OCI-LY1 (cell line): ENCODE data around the gene F8A3.
"Not testable (repeated sequence)": the region's sequence is repeated elsewhere in the genome, so short reads cannot be mapped to it uniquely, and the experiment has no call there.

Experiments
- H2AFZ ChIP-seq: fragments of 200-600 bp; sonication (generic), shearing (Covaris generic); 2 replicates; pipeline ENCODE4 v1.6.0; 2014; ENCODE audit warnings: antibody characterized with exemption, mild to moderate bottlenecking, low read length
- H3F3A ChIP-seq: fragments of 200-600 bp; sonication (generic), shearing (Covaris generic); 2 replicates; pipeline ENCODE4 v1.6.0; 2014; ENCODE audit warnings: mild to moderate bottlenecking, antibody characterized with exemption, low read length, moderate library complexity; ENCODE audit not compliant: insufficient read depth
- H3K27ac ChIP-seq: fragments of 200-600 bp; sonication (generic); 2 replicates; pipeline ENCODE4 v1.5.1; 2014; ENCODE audit warnings: low read length, mixed run types, mild to moderate bottlenecking, low read depth; ENCODE audit not compliant: poor library complexity, severe bottlenecking
- H3K27me3 ChIP-seq: fragments of 200-600 bp; sonication (generic); 2 replicates; pipeline ENCODE4 v1.6.0; 2014; ENCODE audit warnings: antibody characterized with exemption, mild to moderate bottlenecking, low read length, moderate library complexity; ENCODE audit not compliant: insufficient read depth
- H3K36me3 ChIP-seq: fragments of 200-600 bp; sonication (generic); 2 replicates; pipeline ENCODE4 v1.6.1; 2014; ENCODE audit warnings: mild to moderate bottlenecking, antibody characterized with exemption, low read length, moderate library complexity, mixed read lengths; ENCODE audit not compliant: insufficient read depth
- H3K4me1 ChIP-seq: fragments of 200-600 bp; sonication (generic); 2 replicates; pipeline ENCODE4 v1.5.1; 2014; ENCODE audit warnings: mild to moderate bottlenecking, low read length, moderate library complexity; ENCODE audit not compliant: insufficient read depth, severe bottlenecking
- H3K4me2 ChIP-seq: fragments of 200-600 bp; sonication (generic), shearing (Covaris generic); 2 replicates; pipeline ENCODE4 v1.6.1; 2014; ENCODE audit warnings: low read length
- H3K4me3 ChIP-seq: fragments of 200-600 bp; sonication (generic); 2 replicates; pipeline ENCODE4 v1.5.1; 2014; ENCODE audit warnings: low read length, low read depth, mild to moderate bottlenecking, mixed read lengths; ENCODE audit not compliant: poor library complexity, severe bottlenecking
- H3K79me2 ChIP-seq: fragments of 200-600 bp; shearing (Covaris generic); 2 replicates; pipeline ENCODE4 v1.6.1; 2016; ENCODE audit warnings: mixed run types, low read length, mixed read lengths; ENCODE audit not compliant: insufficient read depth
- H3K9ac ChIP-seq: fragments of 200-600 bp; sonication (generic), shearing (Covaris generic); 2 replicates; pipeline ENCODE4 v1.6.1; 2014; ENCODE audit warnings: mild to moderate bottlenecking, low read length, mixed read lengths
- H3K9me2 ChIP-seq: fragments of 200-600 bp; sonication (generic), shearing (Covaris generic); 2 replicates; pipeline ENCODE4 v1.6.1; 2014; ENCODE audit warnings: low read depth, mild to moderate bottlenecking, low read length, mixed read lengths
- H3K9me3 ChIP-seq: fragments of 200-600 bp; shearing (Covaris generic); 2 replicates; pipeline ENCODE4 v1.6.1; 2014; ENCODE audit warnings: low read length, mixed read lengths
- H4K20me1 ChIP-seq: fragments of 200-600 bp; sonication (generic), shearing (Covaris generic); 2 replicates; pipeline ENCODE4 v1.6.0; 2016; ENCODE audit warnings: mild to moderate bottlenecking, low read length; ENCODE audit not compliant: insufficient read depth
- CTCF ChIP-seq: fragments of 200-600 bp; sonication (generic), shearing (Covaris generic); IDR thresholded peaks from 2 replicates; pipeline ENCODE4 v1.5.1; 2017; ENCODE audit warnings: mild to moderate bottlenecking, antibody characterized with exemption, low read length, moderate library complexity, mixed read lengths
- EZH2 ChIP-seq: fragments of 200-600 bp; sonication (generic), shearing (Covaris generic); IDR thresholded peaks from 2 replicates; pipeline ENCODE4 v1.8.0; 2017; ENCODE audit warnings: borderline replicate concordance, mixed run types, mild to moderate bottlenecking, antibody characterized with exemption, low read length, moderate library complexity, mixed read lengths

The F8A3 gene

GRCh38 chrX:155458471-155458870 lies at the start of gene F8A3:
Gene F8A3 (minus strand): TSS chrX:155458620. CDS start chrX:155458600, 20 bp downstream.
- not testable (repeated sequence) for H3K4me3 ChIP-seq, H3K79me2 ChIP-seq, H2AFZ ChIP-seq, H3K4me2 ChIP-seq, H4K20me1 ChIP-seq, H3K36me3 ChIP-seq, H3K4me1 ChIP-seq, H3K9ac ChIP-seq, H3F3A ChIP-seq, H3K9me3 ChIP-seq, H3K9me2 ChIP-seq, H3K27ac ChIP-seq, H3K27me3 ChIP-seq

- Histone ChIP-seq H3K9me3 (no peaks in the 10 kb centered on the region), H3K9me2 (no peaks in the 10 kb centered on the region), H3K36me3 (no peaks in the 10 kb centered on the region), H3K4me2 (no peak overlapping the region), H3K4me1 (no peaks in the 10 kb centered on the region), H4K20me1 (no peaks in the 10 kb centered on the region), H3K4me3 (no peak overlapping the region), H2AFZ (no peak overlapping the region), H3K9ac (no peak overlapping the region), H3F3A (no peaks in the 10 kb centered on the region), H3K27me3 (no peaks in the 10 kb centered on the region), H3K79me2 (no peaks in the 10 kb centered on the region), H3K27ac (no peak overlapping the region)
- TF ChIP-seq CTCF (no peak), EZH2 (no peak)
Measured at GRCh38 chrX:155505296-155505695, 46.9 kb upstream of the F8A3 start.

- not testable (repeated sequence) for H3K79me2 ChIP-seq, H3K9ac ChIP-seq
Measured at GRCh38 chrX:155495134-155495533, 36.7 kb upstream of the F8A3 start.

GRCh38 chrX:155491421-155491820 lies 33.0 kb upstream of the F8A3 start:
- not testable (repeated sequence) for H3K36me3 ChIP-seq, H2AFZ ChIP-seq, H3K9me2 ChIP-seq, H3K4me2 ChIP-seq, H3K79me2 ChIP-seq, H3K27ac ChIP-seq, H4K20me1 ChIP-seq, H3K9ac ChIP-seq, H3K27me3 ChIP-seq, H3F3A ChIP-seq, H3K4me1 ChIP-seq, H3K4me3 ChIP-seq, H3K9me3 ChIP-seq

More at GRCh38 chrX:155495134-155495533, 36.7 kb upstream of the F8A3 start:
- H3K9me2 ChIP-seq, H3K4me2 ChIP-seq, H3K36me3 ChIP-seq, H3K9me3 ChIP-seq, H3K27me3 ChIP-seq, H3K4me1 ChIP-seq, H3K4me3 ChIP-seq, H2AFZ ChIP-seq, H4K20me1 ChIP-seq, H3F3A ChIP-seq, H3K27ac ChIP-seq: not testable (repeated sequence)

GRCh38 chrX:155477136-155477535 lies 18.7 kb upstream of the F8A3 start:
- not testable (repeated sequence) for H3K27me3 ChIP-seq, H3K79me2 ChIP-seq, H3K36me3 ChIP-seq, H3K9ac ChIP-seq, H3K4me1 ChIP-seq, H3F3A ChIP-seq, H4K20me1 ChIP-seq, H3K4me3 ChIP-seq, H3K9me3 ChIP-seq, H3K9me2 ChIP-seq, H3K4me2 ChIP-seq, H2AFZ ChIP-seq, H3K27ac ChIP-seq

GRCh38 chrX:155466269-155466938 lies 8.0 kb upstream of the F8A3 start:
- H3F3A ChIP-seq, H3K79me2 ChIP-seq, H3K9me2 ChIP-seq, H2AFZ ChIP-seq, H3K9me3 ChIP-seq, H3K27me3 ChIP-seq, H3K9ac ChIP-seq, H3K27ac ChIP-seq, H3K4me2 ChIP-seq, H3K4me1 ChIP-seq, H4K20me1 ChIP-seq, H3K36me3 ChIP-seq, H3K4me3 ChIP-seq: not testable (repeated sequence)

GRCh38 chrX:155460501-155460900 lies 2.1 kb upstream of the F8A3 start:
- not testable (repeated sequence) for H3K36me3 ChIP-seq, H3K9ac ChIP-seq, H3K4me3 ChIP-seq, H3K79me2 ChIP-seq, H3K27ac ChIP-seq, H2AFZ ChIP-seq, H3K9me2 ChIP-seq, H4K20me1 ChIP-seq, H3K9me3 ChIP-seq, H3K4me1 ChIP-seq, H3F3A ChIP-seq, H3K27me3 ChIP-seq, H3K4me2 ChIP-seq
